T-helper 1 cell treated with Interleukin-12 subunit alpha and Interleukin-12 subunit beta and Interleukin-4 antibody, amounts not matched to agents 30 μg/mL and 1 μg/mL, for 36 hours (primary cell): Measurements from ENCODE around the gene B4GALNT4.
A peak's percentile ranks its signal among the peaks of the same experiment; 100 is the strongest.

ENCODE experiments used
- H3K27ac Mint-ChIP-seq: one replicate; pipeline ENCODE4 v1.8.0; 2021; ENCODE audit warnings: mild to moderate bottlenecking, mixed read lengths
- H3K27me3 Mint-ChIP-seq: one replicate; pipeline ENCODE4 v1.8.0; 2021; ENCODE audit warnings: low read depth, mixed read lengths
- H3K36me3 Mint-ChIP-seq: one replicate; pipeline ENCODE4 v1.8.0; 2021; ENCODE audit warnings: low read depth, mixed read lengths
- H3K4me1 Mint-ChIP-seq: one replicate; pipeline ENCODE4 v1.8.0; 2021; ENCODE audit warnings: low read depth, mixed read lengths
- H3K4me3 Mint-ChIP-seq: one replicate; pipeline ENCODE4 v1.8.0; 2021; ENCODE audit warnings: mild to moderate bottlenecking, moderate library complexity, mixed read lengths
- H3K9me3 Mint-ChIP-seq: one replicate; pipeline ENCODE4 v1.8.0; 2021; ENCODE audit warnings: mixed read lengths

B4GALNT4 gene

DNA sequence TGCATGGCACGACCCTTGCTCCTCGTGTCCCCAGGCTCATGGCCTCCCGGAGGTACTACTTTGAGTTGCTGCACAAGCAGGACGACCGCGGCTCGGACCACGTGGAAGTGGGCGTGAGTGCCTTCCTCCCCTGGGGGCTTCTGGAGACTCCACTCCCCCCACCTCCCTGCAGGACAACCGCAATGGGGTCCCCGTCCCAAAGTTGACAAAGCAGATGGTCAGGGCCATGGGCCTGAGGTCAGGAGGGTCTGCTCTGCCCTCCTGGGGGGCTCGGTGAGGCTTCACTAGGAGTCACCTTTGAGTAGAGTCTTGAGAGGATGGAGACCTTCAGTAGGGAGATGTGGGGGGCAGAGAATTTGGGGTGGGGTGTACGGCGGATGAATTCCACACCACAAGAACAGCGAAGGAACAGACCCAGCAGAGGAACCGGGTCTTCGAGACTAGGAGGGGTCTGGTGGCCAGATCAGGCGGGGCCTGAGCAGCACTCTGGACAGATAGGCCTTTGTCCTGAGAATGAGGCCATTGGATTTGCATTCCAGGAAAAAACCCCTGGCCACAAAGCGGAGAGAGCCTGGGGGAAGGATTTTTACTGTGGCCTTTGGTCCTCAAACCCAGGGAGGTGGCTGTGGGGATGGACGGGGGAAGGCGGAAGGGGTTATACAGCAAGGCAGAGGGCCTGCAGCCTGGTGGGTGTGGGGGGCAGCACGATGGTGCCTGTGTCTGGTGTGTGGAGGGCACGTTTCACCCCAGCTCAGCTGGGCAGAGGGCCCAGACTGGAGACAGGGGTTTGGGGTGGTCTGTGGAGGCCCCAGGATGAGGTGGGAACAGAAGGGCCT lies 4.6 kb downstream of the B4GALNT4 start:
- Mint-ChIP-seq H3K27me3 (peaks cover 16% of the 10 kb centered on the region), H3K9me3 (no peaks in the 10 kb centered on the region), H3K4me1 (no peaks in the 10 kb centered on the region), H3K4me3 (no peak overlapping the region), H3K27ac (peak overlapping the region; percentile 63), H3K36me3 (no peaks in the 10 kb centered on the region)

- Mint-ChIP-seq H3K9me3 (no peaks in the 10 kb centered on the region), H3K4me3 (no peak overlapping the region), H3K27me3 (peaks cover 11% of the 10 kb centered on the region), H3K36me3 (no peaks in the 10 kb centered on the region), H3K27ac (no peak overlapping the region), H3K4me1 (no peaks in the 10 kb centered on the region)
Observed at GRCh38 chr11:375065-376025, 6.0 kb downstream of the B4GALNT4 start.

DNA sequence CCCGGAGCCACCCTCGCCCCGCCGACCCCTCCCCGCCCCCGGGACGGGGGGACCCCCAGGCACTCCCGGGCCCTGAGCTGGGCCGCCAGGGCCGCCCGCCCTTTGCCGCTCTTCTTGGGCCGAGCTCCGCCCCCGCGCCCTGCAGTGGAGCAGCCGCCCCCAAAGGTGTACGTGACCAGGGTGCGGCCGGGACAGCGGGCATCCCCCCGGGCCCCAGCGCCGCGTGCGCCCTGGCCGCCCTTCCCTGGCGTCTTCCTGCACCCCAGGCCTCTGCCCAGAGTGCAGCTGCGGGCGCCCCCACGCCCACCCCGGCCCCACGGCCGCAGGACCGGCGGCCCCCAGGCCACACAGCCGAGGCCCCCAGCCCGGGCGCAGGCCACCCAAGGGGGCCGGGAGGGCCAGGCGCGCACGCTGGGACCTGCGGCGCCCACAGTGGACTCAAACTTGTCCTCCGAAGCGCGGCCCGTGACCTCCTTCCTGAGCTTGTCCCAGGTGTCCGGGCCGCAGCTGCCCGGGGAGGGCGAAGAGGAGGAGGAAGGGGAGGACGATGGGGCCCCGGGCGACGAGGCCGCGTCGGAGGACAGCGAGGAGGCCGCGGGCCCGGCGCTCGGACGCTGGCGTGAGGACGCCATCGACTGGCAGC lies 7.4 kb downstream of the B4GALNT4 start:
- Mint-ChIP-seq H3K9me3 (no peaks in the 10 kb centered on the region), H3K27ac (no peak overlapping the region), H3K36me3 (no peaks in the 10 kb centered on the region), H3K4me3 (no peak overlapping the region), H3K4me1 (no peaks in the 10 kb centered on the region), H3K27me3 (no peaks in the 10 kb centered on the region)

DNA sequence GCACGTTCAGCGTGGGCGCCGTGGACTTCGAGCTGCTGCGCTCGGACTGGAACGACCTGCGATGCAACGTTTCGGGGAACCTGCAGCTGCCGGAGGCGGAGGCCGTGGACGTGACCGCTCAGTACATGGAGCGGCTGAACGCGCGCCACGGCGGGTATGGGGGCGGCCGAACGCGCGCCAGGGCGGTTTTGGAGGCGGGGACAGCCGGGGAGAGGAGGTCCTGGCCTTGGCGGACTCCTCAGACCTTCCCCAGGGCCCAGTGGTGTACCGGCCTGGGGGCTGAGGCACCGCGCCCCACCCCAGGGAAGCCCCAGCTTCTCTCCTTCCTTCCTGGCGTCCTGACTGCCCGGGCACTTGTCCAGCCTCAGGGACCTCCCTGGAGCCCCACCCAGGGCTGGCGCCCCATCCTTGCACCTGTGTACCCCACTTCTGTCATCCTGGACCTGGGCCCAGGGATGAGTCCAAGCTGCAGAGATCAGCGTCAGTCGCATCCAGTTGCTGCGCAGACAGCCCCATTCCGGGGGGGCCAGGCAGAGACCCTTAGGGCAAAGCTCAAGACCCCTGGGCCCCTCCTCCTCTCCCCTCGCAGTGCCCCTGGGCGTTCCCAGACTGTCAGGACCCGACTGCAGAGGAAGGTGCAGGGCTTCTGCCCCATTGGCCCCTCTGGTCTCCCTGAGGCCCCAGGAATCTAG lies 8.0 kb downstream of the B4GALNT4 start:
- no peaks in the 10 kb centered on the region for H3K27me3 Mint-ChIP-seq
- no peaks in the 10 kb centered on the region for H3K36me3 Mint-ChIP-seq
- H3K4me1 Mint-ChIP-seq = no peaks in the 10 kb centered on the region
- no peak overlapping the region for H3K4me3 Mint-ChIP-seq
- H3K27ac Mint-ChIP-seq = no peak overlapping the region
- no peaks in the 10 kb centered on the region for H3K9me3 Mint-ChIP-seq

DNA sequence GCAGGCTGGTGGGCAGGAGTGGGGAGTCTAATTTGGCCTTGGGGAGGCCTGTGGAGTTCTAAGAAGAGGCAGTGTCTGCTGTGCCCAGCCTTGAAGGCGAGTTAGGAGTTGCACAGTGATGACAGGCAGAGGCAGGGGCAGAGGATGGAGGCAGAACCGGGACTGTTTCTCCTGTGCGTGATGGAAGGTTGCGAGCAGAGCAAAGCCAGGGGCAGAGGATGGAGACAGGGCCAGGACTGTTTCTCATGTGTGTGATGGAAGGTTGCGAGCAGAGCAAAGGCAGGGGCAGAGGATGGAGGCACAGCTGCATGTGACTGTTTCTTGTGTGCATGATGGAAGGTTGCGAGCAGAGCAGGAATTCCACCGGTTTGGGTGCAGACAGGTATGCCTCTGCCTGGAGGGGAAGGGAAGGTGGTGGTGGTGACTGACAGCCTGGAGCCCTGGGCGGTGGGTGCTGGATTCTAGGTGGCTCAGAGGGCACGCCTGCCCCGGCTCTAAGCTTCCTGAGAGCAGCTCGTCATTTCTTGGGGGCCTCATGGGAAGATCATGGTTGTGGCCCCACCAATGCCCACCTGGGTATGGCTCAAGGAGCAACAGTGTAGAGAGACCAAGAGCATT lies 8.7 kb downstream of the B4GALNT4 start:
- no peaks in the 10 kb centered on the region for H3K36me3 Mint-ChIP-seq
- H3K27ac Mint-ChIP-seq = no peak overlapping the region
- H3K27me3 Mint-ChIP-seq = no peaks in the 10 kb centered on the region
- no peaks in the 10 kb centered on the region for H3K4me1 Mint-ChIP-seq
- no peak overlapping the region for H3K4me3 Mint-ChIP-seq
- H3K9me3 Mint-ChIP-seq = no peaks in the 10 kb centered on the region

DNA sequence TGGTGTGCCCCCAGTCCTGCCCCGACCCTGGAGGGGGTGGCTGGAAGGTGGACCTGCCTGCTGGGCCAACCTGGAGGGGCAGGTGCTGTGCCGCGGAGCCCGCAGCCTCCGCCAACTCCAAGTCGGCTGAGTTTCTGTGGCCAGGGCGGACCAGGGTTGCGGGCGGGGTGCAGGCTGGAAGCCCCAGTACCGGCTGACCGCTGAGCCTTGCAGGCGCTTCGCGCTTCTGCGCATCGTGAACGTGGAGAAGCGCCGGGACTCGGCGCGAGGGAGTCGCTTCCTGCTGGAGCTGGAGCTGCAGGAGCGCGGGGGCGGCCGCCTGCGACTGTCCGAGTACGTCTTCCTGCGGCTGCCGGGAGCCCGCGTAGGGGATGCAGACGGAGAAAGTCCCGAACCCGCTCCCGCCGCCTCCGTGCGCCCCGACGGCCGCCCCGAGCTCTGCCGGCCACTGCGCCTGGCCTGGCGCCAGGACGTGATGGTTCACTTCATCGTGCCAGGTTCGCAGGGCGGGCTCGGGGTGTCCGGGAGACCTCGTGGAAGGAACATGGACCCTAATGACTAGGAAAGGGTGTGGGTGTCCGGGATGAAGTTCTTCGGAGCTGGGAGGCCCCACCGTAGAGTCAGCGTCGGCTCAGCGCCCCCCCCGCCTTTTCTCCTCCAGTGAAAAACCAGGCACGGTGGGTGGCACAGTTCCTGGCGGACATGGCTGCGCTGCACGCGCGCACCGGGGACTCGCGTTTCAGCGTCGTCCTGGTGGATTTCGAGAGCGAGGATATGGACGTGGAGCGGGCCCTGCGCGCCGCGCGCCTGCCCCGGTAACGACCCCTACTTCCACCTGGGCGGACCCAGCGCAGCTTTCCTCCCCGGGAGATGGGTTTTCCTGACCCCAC lies 10.2 kb downstream of the B4GALNT4 start:
- Mint-ChIP-seq H3K27ac (no peak overlapping the region), H3K4me1 (no peaks in the 10 kb centered on the region), H3K27me3 (no peaks in the 10 kb centered on the region), H3K36me3 (no peaks in the 10 kb centered on the region), H3K9me3 (no peaks in the 10 kb centered on the region), H3K4me3 (no peak overlapping the region)

GRCh38 chr11:380095-380480 lies 10.8 kb downstream of the B4GALNT4 start:
- Mint-ChIP-seq H3K9me3 (no peaks in the 10 kb centered on the region), H3K36me3 (no peaks in the 10 kb centered on the region), H3K4me1 (no peaks in the 10 kb centered on the region), H3K4me3 (no peak overlapping the region), H3K27ac (no peak overlapping the region), H3K27me3 (no peaks in the 10 kb centered on the region)

DNA sequence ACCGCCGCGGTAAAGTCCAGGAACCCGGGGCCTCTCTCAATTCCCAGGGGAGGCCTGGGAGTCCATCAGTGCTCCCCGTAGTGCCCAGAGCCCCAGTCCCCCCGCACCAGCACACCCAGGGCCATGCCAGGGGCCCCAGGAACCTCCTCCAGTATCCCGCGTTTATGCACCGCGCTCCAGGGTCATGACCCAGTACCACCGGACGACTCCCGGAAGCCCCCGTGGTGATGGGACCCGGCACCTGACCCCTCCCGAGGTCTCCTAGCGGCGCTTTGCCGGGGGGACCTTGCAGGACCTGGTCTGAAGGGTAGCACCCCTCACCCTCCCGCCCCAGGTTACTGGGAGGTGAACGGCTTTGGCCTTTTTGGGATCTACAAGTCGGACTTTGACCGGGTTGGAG lies 11.2 kb downstream of the B4GALNT4 start:
- no peak overlapping the region for H3K27ac Mint-ChIP-seq
- H3K4me1 Mint-ChIP-seq = no peaks in the 10 kb centered on the region
- no peaks in the 10 kb centered on the region for H3K27me3 Mint-ChIP-seq
- no peak overlapping the region for H3K4me3 Mint-ChIP-seq
- H3K9me3 Mint-ChIP-seq = no peaks in the 10 kb centered on the region
- no peaks in the 10 kb centered on the region for H3K36me3 Mint-ChIP-seq

DNA sequence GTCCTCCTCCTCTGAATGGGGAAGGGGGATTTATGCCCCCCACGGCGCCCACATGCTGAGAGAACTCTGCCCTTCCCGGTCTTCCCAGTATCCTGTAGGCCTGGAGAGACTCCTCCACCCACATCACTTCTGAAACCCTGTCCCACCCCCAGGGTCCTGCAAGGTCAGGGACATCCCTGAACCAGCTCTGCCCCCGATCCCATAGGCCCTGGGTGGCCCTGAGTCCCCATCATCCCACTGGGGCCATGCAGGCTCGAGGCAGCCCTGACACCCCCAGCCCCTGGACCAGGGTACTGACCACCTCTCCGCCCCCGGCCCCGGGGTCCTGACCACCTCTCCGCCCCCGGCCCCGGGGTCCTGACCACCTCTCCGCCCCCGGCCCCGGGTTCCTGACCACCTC lies 11.7 kb downstream of the B4GALNT4 start:
- H3K4me3 Mint-ChIP-seq = no peak overlapping the region
- no peaks in the 10 kb centered on the region for H3K27me3 Mint-ChIP-seq
- H3K9me3 Mint-ChIP-seq = no peaks in the 10 kb centered on the region
- H3K4me1 Mint-ChIP-seq = no peaks in the 10 kb centered on the region
- no peaks in the 10 kb centered on the region for H3K36me3 Mint-ChIP-seq
- no peak overlapping the region for H3K27ac Mint-ChIP-seq

DNA sequence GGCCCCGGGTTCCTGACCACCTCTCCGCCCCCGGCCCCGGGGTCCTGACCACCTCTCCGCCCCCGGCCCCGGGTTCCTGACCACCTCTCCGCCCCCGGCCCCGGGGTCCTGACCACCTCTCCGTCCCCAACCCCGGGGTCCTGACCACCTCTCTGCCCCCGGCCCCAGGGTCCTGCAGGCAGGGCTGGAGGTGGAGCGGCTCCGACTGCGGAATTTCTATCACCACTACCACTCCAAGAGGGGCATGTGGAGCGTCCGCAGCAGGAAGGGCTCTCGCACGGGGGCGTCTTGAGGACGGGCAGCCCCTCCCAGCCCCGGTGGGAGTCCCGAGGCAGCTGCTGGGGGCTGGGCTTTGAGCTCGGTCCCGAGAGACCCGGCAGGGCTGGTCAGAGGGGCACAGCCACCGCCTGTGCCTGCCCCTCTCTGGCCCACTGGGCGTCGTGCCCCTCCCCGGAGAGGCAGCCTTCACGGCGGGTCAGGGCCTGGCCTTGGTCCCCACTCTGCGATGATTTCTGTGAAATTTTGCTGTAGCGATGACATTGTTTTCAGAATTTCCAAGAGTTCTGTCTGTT lies 12.3 kb downstream of the B4GALNT4 start:
- Mint-ChIP-seq H3K4me1 (no peaks in the 10 kb centered on the region), H3K4me3 (no peak overlapping the region), H3K27me3 (no peaks in the 10 kb centered on the region), H3K36me3 (no peaks in the 10 kb centered on the region), H3K27ac (no peak overlapping the region), H3K9me3 (peaks cover 2% of the 10 kb centered on the region)

DNA sequence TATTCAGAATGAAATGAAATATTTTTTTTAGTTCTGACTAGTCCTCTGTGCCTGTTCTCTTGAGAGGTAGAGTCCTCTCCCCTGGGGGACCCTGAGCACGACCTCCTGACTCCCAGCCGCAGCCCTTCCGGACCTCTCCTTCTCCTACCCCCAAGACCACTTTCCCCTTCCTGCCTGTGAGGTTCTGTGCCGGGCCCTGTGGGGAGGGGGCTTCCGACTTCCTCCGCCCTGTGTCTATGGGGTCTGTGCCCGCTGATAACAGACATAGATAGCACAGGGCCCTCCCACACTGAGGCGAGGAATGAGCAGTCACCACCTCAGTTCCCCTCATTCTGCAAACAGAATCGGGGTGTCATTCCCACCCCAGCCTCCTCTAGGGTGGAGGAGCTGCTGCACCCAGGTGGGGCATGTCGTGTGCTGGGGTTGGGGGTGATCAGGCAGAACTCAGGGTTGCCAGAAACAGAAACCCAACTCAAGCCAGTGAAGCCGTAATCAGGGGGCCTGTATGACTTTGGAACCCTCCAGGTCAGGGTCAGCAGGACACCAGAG lies 12.9 kb downstream of the B4GALNT4 start:
- H3K4me1 Mint-ChIP-seq = no peaks in the 10 kb centered on the region
- H3K27ac Mint-ChIP-seq = no peak overlapping the region
- no peaks in the 10 kb centered on the region for H3K36me3 Mint-ChIP-seq
- H3K4me3 Mint-ChIP-seq = no peak overlapping the region
- peaks cover 5% of the 10 kb centered on the region for H3K9me3 Mint-ChIP-seq
- H3K27me3 Mint-ChIP-seq = no peaks in the 10 kb centered on the region

DNA sequence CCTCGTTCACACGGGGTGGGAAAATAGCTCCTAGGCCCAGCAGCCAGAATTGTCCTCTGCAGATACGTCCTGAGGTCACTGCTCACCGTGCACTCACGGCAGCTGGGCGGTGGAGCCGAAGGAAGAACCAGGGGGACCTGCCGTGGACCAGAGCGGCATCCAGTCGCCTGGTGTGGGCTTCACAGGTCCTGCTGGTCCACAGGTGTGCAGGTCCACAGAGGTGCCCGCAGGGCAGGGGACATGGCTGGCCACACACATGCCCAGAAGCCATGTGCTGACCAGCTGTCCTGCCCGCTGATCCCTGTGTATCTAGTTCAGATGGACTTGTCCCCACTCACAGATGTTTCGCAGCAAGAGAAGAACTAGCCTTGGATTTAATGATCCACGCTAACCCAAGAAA lies 14.1 kb downstream of the B4GALNT4 start:
- peaks cover 7% of the 10 kb centered on the region for H3K27me3 Mint-ChIP-seq
- H3K9me3 Mint-ChIP-seq = peaks cover 7% of the 10 kb centered on the region
- H3K36me3 Mint-ChIP-seq = no peaks in the 10 kb centered on the region
- H3K4me3 Mint-ChIP-seq = no peak overlapping the region
- no peak overlapping the region for H3K27ac Mint-ChIP-seq
- no peaks in the 10 kb centered on the region for H3K4me1 Mint-ChIP-seq

DNA sequence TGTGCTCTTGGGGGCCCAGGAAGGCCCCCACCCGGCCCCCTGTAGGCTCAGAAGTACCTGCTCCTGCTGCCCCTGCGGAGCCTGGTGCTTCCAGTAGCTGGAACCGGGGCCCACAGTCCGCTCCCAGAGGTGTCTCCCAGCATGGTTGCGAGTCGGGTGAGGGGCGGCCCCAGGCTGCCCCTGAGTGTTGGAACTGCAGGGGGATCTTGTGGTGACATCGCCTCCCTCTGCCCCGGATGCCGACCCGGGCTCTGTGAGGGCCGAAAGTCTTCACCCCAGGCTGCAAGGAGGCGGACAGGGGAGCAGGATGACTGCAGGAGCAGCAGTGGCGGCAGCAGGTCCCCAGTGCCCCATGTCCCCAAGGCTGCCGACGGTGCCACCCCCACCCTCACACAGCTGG lies 15.2 kb downstream of the B4GALNT4 start:
- H3K36me3 Mint-ChIP-seq = no peaks in the 10 kb centered on the region
- peaks cover 8% of the 10 kb centered on the region for H3K27me3 Mint-ChIP-seq
- no peaks in the 10 kb centered on the region for H3K4me1 Mint-ChIP-seq
- H3K27ac Mint-ChIP-seq = no peak overlapping the region
- H3K4me3 Mint-ChIP-seq = no peak overlapping the region
- H3K9me3 Mint-ChIP-seq = peaks cover 7% of the 10 kb centered on the region
